Heart left ventricle (tissue), 13 donors: ENCODE measurements around the gene OTOGL.

Experiments
- CTCF ChIP-seq, 12 donors: fragments of 200-600 bp; sonication (generic) in 4 of 12; IDR thresholded peaks; one replicate each; pipeline versions ENCODE4 v1.5.0 to v1.8.0; 2018 to 2022; ENCODE audit warnings: antibody characterized with exemption in 12 of 12, mild to moderate bottlenecking in 5 of 12
- POLR2A ChIP-seq, 2 donors: fragments of 450-650 bp; IDR thresholded peaks; one replicate each; pipeline ENCODE4 v1.6.1; 2017; ENCODE audit warnings: antibody characterized with exemption in 2 of 2, mild to moderate bottlenecking in 2 of 2, moderate library complexity in 2 of 2
- donor health status: ischemic (EF 13 %, LVEDD 7.1; RV severe dilation, severe dysfunction).
- donor health status: DM: no; HTN: yes; CAD: no.
- donor health status: DM: no; HTN: no; CAD: no.
- donor health status: ischemic (EF 25% LVEDD 6.9; RV normal size, moderate dysfunction).
- donor health status: ischemic (EF 25% LVEDD 5.7; RV mildly dilated, moderate dysfunction).
- donor health status: ischemic (EF 35%, LVEDD 5.7; RV mildly dilated, moderate dysfunction).
- donor health status: nonischemic (EF 11% LVEDD 7.7; RV severe dilation, severe dysfunction).
- donor health status: DM: yes; HTN: yes; CAD: no.
- donor health status: PGD.
- donor health status: ischemic (EF 29% LVEDD 5.4; RV normal size, mild dysfunction).
- donor health status: nonischemic (EF 23%, LVEDD 6.1; RV moderate dilation, normal function).

- TF ChIP-seq CTCF (IDR thresholded peaks at IDR 0.05) (no peak), POLR2A (IDR thresholded peaks at IDR 0.05) (no peak)
Observed at GRCh38 chr12:80262346-80262745, 163.0 kb downstream of the OTOGL start.
